PC-3 (cell line): Measurements from ENCODE around the gene SFMBT2.

Source experiments
- EZH2 ChIP-seq: fragments of 300-600 bp; sonication (generic); IDR thresholded peaks from one replicate; pipeline ENCODE4 v1.6.1; 2017; ENCODE audit warnings: antibody characterized with exemption, mild to moderate bottlenecking, low read length; ENCODE audit not compliant: unreplicated experiment
- EZH2phosphoT487 ChIP-seq: fragments of 300-600 bp; sonication (generic); IDR thresholded peaks from 2 replicates; pipeline ENCODE4 v1.6.1; 2018; ENCODE audit warnings: mild to moderate bottlenecking, antibody characterized with exemption, low read length, borderline replicate concordance
- TF ChIP-seq, protein P1 (sequence below): fragments of 300-600 bp; sonication (generic); conservative IDR thresholded peaks from 2 replicates; pipeline ENCODE4 v1.5.1; 2017; ENCODE audit warnings: antibody characterized with exemption, low read depth, mild to moderate bottlenecking, low read length

DNA sequence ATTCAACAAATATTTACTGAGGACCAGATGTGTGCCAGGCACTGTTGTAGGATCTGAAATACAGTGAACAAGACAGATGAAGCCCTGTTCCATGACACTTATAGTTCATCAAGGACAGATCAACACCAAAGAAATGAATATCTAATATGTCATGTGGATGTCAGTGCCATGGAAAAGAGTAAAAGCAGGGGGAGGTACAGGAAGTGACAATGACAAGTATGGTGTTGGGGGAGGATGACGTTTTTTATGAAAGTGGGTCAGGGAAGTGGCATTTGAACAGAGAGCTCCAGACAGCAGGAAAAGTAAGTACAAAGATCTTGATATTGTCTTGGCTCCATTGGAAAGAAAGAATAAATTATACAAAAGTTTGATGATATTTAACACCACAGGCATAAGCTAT is 7.0 kb upstream of the SFMBT2 start:
- TF ChIP-seq, protein P1, sequence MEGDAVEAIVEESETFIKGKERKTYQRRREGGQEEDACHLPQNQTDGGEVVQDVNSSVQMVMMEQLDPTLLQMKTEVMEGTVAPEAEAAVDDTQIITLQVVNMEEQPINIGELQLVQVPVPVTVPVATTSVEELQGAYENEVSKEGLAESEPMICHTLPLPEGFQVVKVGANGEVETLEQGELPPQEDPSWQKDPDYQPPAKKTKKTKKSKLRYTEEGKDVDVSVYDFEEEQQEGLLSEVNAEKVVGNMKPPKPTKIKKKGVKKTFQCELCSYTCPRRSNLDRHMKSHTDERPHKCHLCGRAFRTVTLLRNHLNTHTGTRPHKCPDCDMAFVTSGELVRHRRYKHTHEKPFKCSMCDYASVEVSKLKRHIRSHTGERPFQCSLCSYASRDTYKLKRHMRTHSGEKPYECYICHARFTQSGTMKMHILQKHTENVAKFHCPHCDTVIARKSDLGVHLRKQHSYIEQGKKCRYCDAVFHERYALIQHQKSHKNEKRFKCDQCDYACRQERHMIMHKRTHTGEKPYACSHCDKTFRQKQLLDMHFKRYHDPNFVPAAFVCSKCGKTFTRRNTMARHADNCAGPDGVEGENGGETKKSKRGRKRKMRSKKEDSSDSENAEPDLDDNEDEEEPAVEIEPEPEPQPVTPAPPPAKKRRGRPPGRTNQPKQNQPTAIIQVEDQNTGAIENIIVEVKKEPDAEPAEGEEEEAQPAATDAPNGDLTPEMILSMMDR, result no peak
- TF ChIP-seq EZH2 (no peak), EZH2phosphoT487 (no peak)
